ENCODE results near the gene DYSF. TPM values are rescaled to one million over a fixed set of nuclear protein-coding genes. Genes with fewer than 3 reads are reported as not detected.

Gene DYSF
- total and polyA plus RNA-seq, 2 donors (not counting 3 experiments of a cell fraction or from before 2014, with no cell fraction given): 50.9 to 152 TPM

DNA sequence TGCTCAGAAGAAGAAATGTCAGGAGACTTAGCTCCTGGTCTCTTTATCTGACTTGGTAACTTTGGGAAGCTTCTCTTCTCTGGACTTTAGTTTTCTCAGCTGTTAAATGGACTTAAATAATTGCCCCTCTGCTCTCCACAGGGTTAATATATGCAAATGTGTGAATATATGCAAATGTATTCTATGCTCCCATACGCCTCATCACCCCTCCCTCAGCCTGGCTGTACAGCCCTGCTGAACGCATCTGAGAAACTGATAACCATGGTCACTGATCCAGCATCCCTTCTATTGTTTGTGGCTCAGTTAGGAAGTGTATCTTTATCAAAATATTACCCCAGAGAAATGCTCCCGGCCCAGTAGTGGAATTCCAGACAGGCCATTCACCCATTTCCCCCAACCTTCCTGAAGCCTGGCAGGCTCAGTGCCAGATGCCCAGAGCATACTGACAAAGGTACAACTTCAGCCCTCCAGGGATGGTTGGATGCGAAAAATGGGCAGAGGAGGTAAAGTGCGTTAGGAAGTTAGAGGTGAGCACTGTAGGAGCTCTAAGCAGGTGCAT is 103.4 kb downstream of the DYSF start:
- Histone ChIP-seq H3K9ac (replicated peaks; ENCODE audit: extremely low read depth, insufficient read depth, low read length) (no peak overlapping the region), H3K9me1 (replicated peaks; ENCODE audit: control insufficient read depth, extremely low read depth, insufficient read depth, low read length) (no peaks in the 10 kb centered on the region), H2AFZ (ENCODE audit: low read depth, low read length) (no peak overlapping the region), H3K4me3 (replicated peaks in 1 of 3; ENCODE audit: insufficient read depth in 1 of 3, low read depth in 1 of 3, low read length in 3 of 3) (no peak overlapping the region), H3K9me3 (replicated peaks; ENCODE audit: control insufficient read depth, insufficient read depth, low read length) (no peaks in the 10 kb centered on the region), H3K4me2 (ENCODE audit: insufficient read depth, low read length) (no peak overlapping the region), H4K20me1 (replicated peaks; ENCODE audit: control insufficient read depth, extremely low read depth, insufficient read depth, low read length) (no peaks in the 10 kb centered on the region), H3K36me3 (ENCODE audit: control insufficient read depth in 2 of 2, extremely low read depth in 1 of 2, insufficient read depth in 2 of 2, low read length in 2 of 2) (peaks cover 0 to 39% of the 10 kb centered on the region in 2 experiments), H3K27ac (ENCODE audit: insufficient read depth, low read depth, low read length) (no peak overlapping the region), H3K27me3 (ENCODE audit: control insufficient read depth in 2 of 2, insufficient read depth in 2 of 2, low read length in 2 of 2) (no peaks in the 10 kb centered on the region), H3K79me2 (ENCODE audit: control insufficient read depth, insufficient read depth, low read length) (no peaks in the 10 kb centered on the region), H3K4me1 (ENCODE audit: control insufficient read depth, extremely low read depth, insufficient read depth, low read length) (peaks cover 10% of the 10 kb centered on the region)
- BruUV-seq (replicated peaks): no TSS peak
- dilution Hi-C loops (cut with MboI; ENCODE audit: extremely low pct_ligation_motif_present, low sequenced_read_pairs): no loop called here
- intact Hi-C loops (cut with micrococcal nuclease): loop anchor here (2.0 kb wide), 1 partner anchor 48 kb away; no protein-coding TSS in a partner anchor
- DNase-seq (ENCODE audit: low read depth, low spot score) (peak; percentile 54), FAIRE-seq (peak; percentile 88)
- TF ChIP-seq POLR2AphosphoS5 (IDR thresholded peaks at IDR 0.05; ENCODE audit: insufficient read depth, low read depth, low read length) (no peak), GATA2 (IDR thresholded peaks at IDR 0.05; ENCODE audit: insufficient read depth, insufficient read length, low read depth, low read length) (no peak), MYC (IDR thresholded peaks at IDR 0.05; ENCODE audit: low read depth, low read length) (no peak), POLR2A (IDR thresholded peaks at IDR 0.05; ENCODE audit: low read depth, low read length) (no peak), FOS (IDR thresholded peaks at IDR 0.05; ENCODE audit: borderline replicate concordance, insufficient read depth, low read length) (no peak), EZH2 (IDR thresholded peaks at IDR 0.05; ENCODE audit: borderline replicate concordance, low read depth, low read length, severe bottlenecking) (no peak), JUN (IDR thresholded peaks at IDR 0.05; ENCODE audit: borderline replicate concordance, insufficient read depth, insufficient read length, low read depth) (no peak)
- TF ChIP-seq, protein P1, sequence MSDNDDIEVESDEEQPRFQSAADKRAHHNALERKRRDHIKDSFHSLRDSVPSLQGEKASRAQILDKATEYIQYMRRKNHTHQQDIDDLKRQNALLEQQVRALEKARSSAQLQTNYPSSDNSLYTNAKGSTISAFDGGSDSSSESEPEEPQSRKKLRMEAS (IDR thresholded peaks at IDR 0.05; ENCODE audit: insufficient read depth, insufficient read length): no peak
- TF ChIP-seq, protein P2, sequence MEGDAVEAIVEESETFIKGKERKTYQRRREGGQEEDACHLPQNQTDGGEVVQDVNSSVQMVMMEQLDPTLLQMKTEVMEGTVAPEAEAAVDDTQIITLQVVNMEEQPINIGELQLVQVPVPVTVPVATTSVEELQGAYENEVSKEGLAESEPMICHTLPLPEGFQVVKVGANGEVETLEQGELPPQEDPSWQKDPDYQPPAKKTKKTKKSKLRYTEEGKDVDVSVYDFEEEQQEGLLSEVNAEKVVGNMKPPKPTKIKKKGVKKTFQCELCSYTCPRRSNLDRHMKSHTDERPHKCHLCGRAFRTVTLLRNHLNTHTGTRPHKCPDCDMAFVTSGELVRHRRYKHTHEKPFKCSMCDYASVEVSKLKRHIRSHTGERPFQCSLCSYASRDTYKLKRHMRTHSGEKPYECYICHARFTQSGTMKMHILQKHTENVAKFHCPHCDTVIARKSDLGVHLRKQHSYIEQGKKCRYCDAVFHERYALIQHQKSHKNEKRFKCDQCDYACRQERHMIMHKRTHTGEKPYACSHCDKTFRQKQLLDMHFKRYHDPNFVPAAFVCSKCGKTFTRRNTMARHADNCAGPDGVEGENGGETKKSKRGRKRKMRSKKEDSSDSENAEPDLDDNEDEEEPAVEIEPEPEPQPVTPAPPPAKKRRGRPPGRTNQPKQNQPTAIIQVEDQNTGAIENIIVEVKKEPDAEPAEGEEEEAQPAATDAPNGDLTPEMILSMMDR (IDR thresholded peaks at IDR 0.05; ENCODE audit: extremely low read depth in 1 of 2, insufficient read depth in 1 of 2, low read depth in 1 of 2, low read length in 2 of 2): no peak
- ChIA-PET CTCF (interaction anchor here (1.0 to 1.9 kb wide), 5 partner anchors 10 to 257 kb away, joined by 3 to 8 read pairs (median 4); no protein-coding TSS in a partner anchor), POLR2A (no interaction called here)

All from endothelial cell of umbilical vein (primary cell).